HPDE6-E6E7 (cell line): ENCODE data around the gene LEFTY2.
"Not testable (repeated sequence)": the region's sequence is repeated elsewhere in the genome, so short reads cannot be mapped to it uniquely, and the experiment has no call there.

ENCODE experiments used
- DNase-seq: peaks from one replicate; pipeline ENCODE4 v3.0.0; 2011; ENCODE audit warnings: missing footprints; ENCODE audit errors: extremely low spot score

Gene LEFTY2

GRCh38 chr1:225929462-225929861 lies 11.6 kb downstream of the LEFTY2 start:
- DNase-seq = not testable (repeated sequence)

GRCh38 chr1:225928186-225929175 lies 12.5 kb downstream of the LEFTY2 start:
- no peak for DNase-seq

GRCh38 chr1:225926551-225927113 lies 14.4 kb downstream of the LEFTY2 start:
- no peak for DNase-seq

- peak; percentile 94 for DNase-seq
Measured at GRCh38 chr1:225923692-225924555, 17.1 kb downstream of the LEFTY2 start, which contains the start of gene PYCR2. Gene PYCR2 (minus strand): TSS chr1:225924250. CDS start chr1:225924110, 140 bp downstream.

GRCh38 chr1:225923381-225923691 lies 17.7 kb downstream of the LEFTY2 start:
- DNase-seq = no peak

- DNase-seq = peak; percentile 87
Measured at GRCh38 chr1:225921734-225922709, 19.0 kb downstream of the LEFTY2 start.

GRCh38 chr1:225919906-225920305 lies 21.1 kb downstream of the LEFTY2 start:
- peak; percentile 74 for DNase-seq

GRCh38 chr1:225918280-225918679 lies 22.7 kb downstream of the LEFTY2 start:
- DNase-seq = no peak

GRCh38 chr1:225917536-225917935 lies 23.5 kb downstream of the LEFTY2 start:
- no peak for DNase-seq

- DNase-seq = no peak
Measured at GRCh38 chr1:225917101-225917500, 23.9 kb downstream of the LEFTY2 start.

GRCh38 chr1:225915538-225915991 lies 25.5 kb downstream of the LEFTY2 start:
- no peak for DNase-seq

GRCh38 chr1:225914947-225915346 lies 26.1 kb downstream of the LEFTY2 start:
- DNase-seq = no peak

GRCh38 chr1:225914391-225914790 lies 26.6 kb downstream of the LEFTY2 start:
- no peak for DNase-seq

- peak; percentile 45 for DNase-seq
Measured at GRCh38 chr1:225911191-225912130, 29.6 kb downstream of the LEFTY2 start.

- no peak for DNase-seq
Measured at GRCh38 chr1:225909477-225909876, 31.5 kb downstream of the LEFTY2 start.

- DNase-seq = no peak
Measured at GRCh38 chr1:225908773-225909172, 32.2 kb downstream of the LEFTY2 start.

GRCh38 chr1:225908013-225908640 lies 32.9 kb downstream of the LEFTY2 start:
- no peak for DNase-seq

- no peak for DNase-seq
Measured at GRCh38 chr1:225907341-225907740, 33.7 kb downstream of the LEFTY2 start.

- no peak for DNase-seq
Measured at GRCh38 chr1:225906467-225906866, 34.6 kb downstream of the LEFTY2 start.
